Ectodermal cell (in vitro differentiated cells): ENCODE measurements around the gene DOCK11.
"Not testable (repeated sequence)": the region's sequence is repeated elsewhere in the genome, so short reads cannot be mapped to it uniquely, and the experiment has no call there.

ENCODE experiments used
- H3K27ac ChIP-seq: 2 replicates; pipeline ENCODE4 v1.7.0; 2013; ENCODE audit warnings: mild to moderate bottlenecking, low read depth, low read length; ENCODE audit not compliant: insufficient read depth, poor library complexity, severe bottlenecking
- H3K27me3 ChIP-seq: 2 replicates; pipeline ENCODE4 v1.7.0; 2013; ENCODE audit warnings: mild to moderate bottlenecking, low read length; ENCODE audit not compliant: insufficient read depth, control insufficient read depth, poor library complexity, severe bottlenecking
- H3K36me3 ChIP-seq: one replicate; pipeline ENCODE4 v1.7.0; 2013; ENCODE audit warnings: low read length; ENCODE audit not compliant: control insufficient read depth, insufficient read depth
- H3K4me1 ChIP-seq: one replicate; pipeline ENCODE4 v1.7.0; 2013; ENCODE audit warnings: low read length; ENCODE audit not compliant: control insufficient read depth, insufficient read depth
- H3K4me3 ChIP-seq: 2 replicates; pipeline ENCODE4 v1.7.0; 2013; ENCODE audit warnings: low read depth, low read length, control low read depth; ENCODE audit not compliant: insufficient read depth
- H3K9me3 ChIP-seq: 2 replicates; pipeline ENCODE4 v1.7.0; 2013; ENCODE audit warnings: mild to moderate bottlenecking, low read length, moderate library complexity; ENCODE audit not compliant: control insufficient read depth
- WGBS, 2 experiments: methylation state at CpG; one replicate each; pipeline ENCODE4 v1.1.7; 2013; ENCODE audit warnings: missing lambda C conversion rate in 2 of 2; 5-methylcytosine and 5-hydroxymethylcytosine counted together

DOCK11 gene

GRCh38 chrX:118715917-118716316 lies 220.3 kb downstream of the DOCK11 start:
- H3K27me3 ChIP-seq, H3K4me1 ChIP-seq, H3K4me3 ChIP-seq, H3K9me3 ChIP-seq, H3K27ac ChIP-seq, H3K36me3 ChIP-seq: not testable (repeated sequence)
- 88 to 89% methylated on average over 14 of the region's 14 CpGs for WGBS, 2 experiments

- WGBS, 2 experiments: 96% methylated on average over 24 to 28 of the region's 28 CpGs
- not testable (repeated sequence) for H3K4me3 ChIP-seq, H3K27me3 ChIP-seq, H3K36me3 ChIP-seq, H3K9me3 ChIP-seq, H3K4me1 ChIP-seq, H3K27ac ChIP-seq
Observed at GRCh38 chrX:118716833-118717232, 221.2 kb downstream of the DOCK11 start.

GRCh38 chrX:118717678-118718391 lies 222.2 kb downstream of the DOCK11 start:
- 95% methylated on average over 10 to 11 of the region's 13 CpGs for WGBS, 2 experiments

GRCh38 chrX:118718737-118719136 lies 223.1 kb downstream of the DOCK11 start:
- no peaks in the 10 kb centered on the region for H3K27me3 ChIP-seq
- no peak overlapping the region for H3K27ac ChIP-seq
- 90 to 96% methylated on average over 2 of the region's 2 CpGs for WGBS, 2 experiments
- H3K4me3 ChIP-seq: no peak overlapping the region
- no peaks in the 10 kb centered on the region for H3K4me1 ChIP-seq
- no peaks in the 10 kb centered on the region for H3K36me3 ChIP-seq
- H3K9me3 ChIP-seq: no peaks in the 10 kb centered on the region

More at GRCh38 chrX:118717678-118718391, 222.2 kb downstream of the DOCK11 start:
- Histone ChIP-seq H3K4me1 (no peaks in the 10 kb centered on the region), H3K27me3 (no peaks in the 10 kb centered on the region), H3K36me3 (no peaks in the 10 kb centered on the region), H3K4me3 (no peak overlapping the region), H3K9me3 (no peaks in the 10 kb centered on the region), H3K27ac (no peak overlapping the region)

GRCh38 chrX:118720058-118720707 lies 224.6 kb downstream of the DOCK11 start:
- Histone ChIP-seq H3K9me3 (no peaks in the 10 kb centered on the region), H3K27me3 (no peaks in the 10 kb centered on the region), H3K36me3 (no peaks in the 10 kb centered on the region), H3K27ac (no peak overlapping the region), H3K4me1 (no peaks in the 10 kb centered on the region), H3K4me3 (no peak overlapping the region)
- WGBS, 2 experiments: 78 to 86% methylated on average over 3 of the region's 3 CpGs

GRCh38 chrX:118723376-118723775 lies 227.8 kb downstream of the DOCK11 start:
- Histone ChIP-seq H3K9me3 (no peaks in the 10 kb centered on the region), H3K36me3 (no peaks in the 10 kb centered on the region), H3K27me3 (peaks cover 15% of the 10 kb centered on the region), H3K4me1 (no peaks in the 10 kb centered on the region), H3K27ac (no peak overlapping the region), H3K4me3 (no peak overlapping the region)
- 88 to 93% methylated on average over 3 of the region's 3 CpGs for WGBS, 2 experiments

- Histone ChIP-seq H3K36me3 (no peaks in the 10 kb centered on the region), H3K27ac (no peak overlapping the region), H3K27me3 (peaks cover 24% of the 10 kb centered on the region), H3K9me3 (no peaks in the 10 kb centered on the region), H3K4me1 (no peaks in the 10 kb centered on the region), H3K4me3 (no peak overlapping the region)
- 58 to 69% methylated on average over 3 to 5 of the region's 5 CpGs for WGBS, 2 experiments
Observed at GRCh38 chrX:118724365-118724764, 228.8 kb downstream of the DOCK11 start.

GRCh38 chrX:118724775-118725174 lies 229.2 kb downstream of the DOCK11 start:
- Histone ChIP-seq H3K27ac (no peak overlapping the region), H3K4me3 (no peak overlapping the region), H3K27me3 (peaks cover 28% of the 10 kb centered on the region), H3K4me1 (no peaks in the 10 kb centered on the region), H3K36me3 (no peaks in the 10 kb centered on the region), H3K9me3 (no peaks in the 10 kb centered on the region)
- 64 to 81% methylated on average over 4 to 7 of the region's 7 CpGs for WGBS, 2 experiments

- 71 to 87% methylated on average over 2 of the region's 3 CpGs for WGBS, 2 experiments
- Histone ChIP-seq H3K27me3 (peaks cover 34% of the 10 kb centered on the region), H3K4me3 (no peak overlapping the region), H3K9me3 (no peaks in the 10 kb centered on the region), H3K27ac (no peak overlapping the region), H3K4me1 (no peaks in the 10 kb centered on the region), H3K36me3 (no peaks in the 10 kb centered on the region)
Observed at GRCh38 chrX:118726396-118726795, 230.8 kb downstream of the DOCK11 start.

- Histone ChIP-seq H3K27me3 (peaks cover 34% of the 10 kb centered on the region), H3K4me3 (peak within 1 kb of the TSS; percentile 51), H3K9me3 (no peaks in the 10 kb centered on the region), H3K4me1 (no peaks in the 10 kb centered on the region), H3K27ac (no peak within 1 kb of the TSS), H3K36me3 (no peaks in the 10 kb centered on the region)
- WGBS, 2 experiments: 4 to 6% methylated on average over 55 to 56 of the region's 56 CpGs
Observed at GRCh38 chrX:118726887-118727685, 231.5 kb downstream of the DOCK11 start, which contains the start of gene IL13RA1. Gene IL13RA1, plus strand, starts transcription at chrX:118727606. Its CDS starts 33 bp downstream, at chrX:118727639.
